T-cell (primary cell): Measurements from ENCODE around the gene PTRH1. TPM values are rescaled to one million over a fixed set of nuclear protein-coding genes. Genes with fewer than 3 reads are reported as not detected.

Experiments used
- ATAC-seq, 4 experiments: fragments of 200-7000 bp in 3 of 4; fragments of 150-1000 bp in 1 of 4; cut with Tn5 transposase; replicated peaks in 1 of 4; 1 replicate in 3 of 4; 2 replicates in 1 of 4; pipeline ENCODE4 v1.10.0; 2021; ENCODE audit warnings: moderate library complexity in 3 of 4, mild to moderate bottlenecking in 2 of 4, moderate number of reproducible peaks in 1 of 4
- CTCF ChIA-PET, 2 donors: fragments of 300-600 bp; sonication (Branson Sonifier 250); formaldehyde crosslinking; loops; one replicate each; lab custom pipeline; 2022; ENCODE audit warnings: antibody characterized with exemption in 2 of 2; lab: Charles Lee
- POLR2A ChIA-PET, 2 donors: fragments of 300-600 bp; sonication (Branson Sonifier 250); formaldehyde crosslinking; loops; one replicate each; lab custom pipeline; 2022; ENCODE audit warnings: antibody characterized with exemption in 2 of 2; lab: Charles Lee
- DNase-seq, 35 experiments: peaks; one replicate each; pipeline versions ENCODE4 v3.0.0 to v3.0.0-alpha.2; 2013 to 2023
- H3K27ac ChIP-seq: one replicate; pipeline ENCODE4 v1.5.1; 2013; ENCODE audit warnings: low read length
- H3K27me3 ChIP-seq, 2 experiments: replicated peaks in 1 of 2; 1 replicate in 1 of 2; 2 replicates in 1 of 2; pipeline versions ENCODE4 v1.6.1 to v1.7.0; 2013; ENCODE audit warnings: low read length in 1 of 2, mixed read lengths in 1 of 2; ENCODE audit not compliant: control insufficient read depth in 2 of 2, insufficient read depth in 2 of 2; ENCODE audit errors: extremely low read depth in 1 of 2
- H3K36me3 ChIP-seq, 2 donors: 1 replicate in 1 of 2; 2 replicates in 1 of 2; pipeline versions ENCODE4 v1.6.1 to v1.7.0; 2013; ENCODE audit warnings: low read length in 1 of 2; ENCODE audit not compliant: control insufficient read depth in 2 of 2, insufficient read depth in 1 of 2; ENCODE audit errors: extremely low read depth in 1 of 2
- H3K4me1 ChIP-seq, 2 experiments: 1 replicate in 1 of 2; 2 replicates in 1 of 2; pipeline versions ENCODE4 v1.6.1 to v1.7.0; 2013; ENCODE audit warnings: low read length in 2 of 2, mixed read lengths in 1 of 2; ENCODE audit not compliant: insufficient read depth in 2 of 2, control insufficient read depth in 1 of 2; ENCODE audit errors: extremely low read depth in 1 of 2
- H3K4me3 ChIP-seq, 2 donors: 1 replicate in 1 of 2; 2 replicates in 1 of 2; pipeline versions ENCODE4 v1.5.1 to v1.7.0; 2013; ENCODE audit warnings: mild to moderate bottlenecking in 2 of 2, low read length in 1 of 2, moderate library complexity in 1 of 2; ENCODE audit not compliant: control insufficient read depth in 1 of 2; ENCODE audit errors: extremely low read depth in 1 of 2
- H3K9me3 ChIP-seq: 2 replicates; pipeline ENCODE4 v1.7.0; 2013
- H3K27ac Mint-ChIP-seq, 2 donors: one replicate each; pipeline ENCODE4 v1.8.0; 2020 to 2021; ENCODE audit warnings: mild to moderate bottlenecking in 2 of 2, mixed read lengths in 2 of 2
- H3K27me3 Mint-ChIP-seq, 2 donors: one replicate each; pipeline ENCODE4 v1.8.0; 2021 to 2022; ENCODE audit warnings: mixed read lengths in 2 of 2
- H3K36me3 Mint-ChIP-seq: one replicate; pipeline ENCODE4 v1.8.0; 2021; ENCODE audit warnings: mixed read lengths
- H3K4me1 Mint-ChIP-seq, 3 donors: one replicate each; pipeline ENCODE4 v1.8.0; 2020 to 2022; ENCODE audit warnings: mixed read lengths in 3 of 3, mild to moderate bottlenecking in 1 of 3
- H3K4me3 Mint-ChIP-seq, 3 donors: one replicate each; pipeline ENCODE4 v1.8.0; 2020 to 2022; ENCODE audit warnings: mild to moderate bottlenecking in 3 of 3, mixed read lengths in 3 of 3, moderate library complexity in 3 of 3
- H3K9me3 Mint-ChIP-seq, 3 donors: one replicate each; pipeline ENCODE4 v1.8.0; 2020 to 2022; ENCODE audit warnings: mixed read lengths in 3 of 3
- WGBS: methylation state at CpG from one replicate; pipeline ENCODE4 v1.1.5; 2013; ENCODE audit warnings: missing lambda C conversion rate; ENCODE audit not compliant: insufficient coverage; 5-methylcytosine and 5-hydroxymethylcytosine counted together
- total RNA-seq, 35 experiments: library from RNA in 6 of 35; stranded (reverse) in 6 of 35; fragments of 120-200 nt in 1 of 35; gene quantifications; one replicate each; pipeline versions ENCODE4 v1.2.1 to v1.2.4 and lab custom pipeline; 2013 to 2026

Gene PTRH1
- total RNA-seq, 5 donors from 2014 or later (not counting 1 experiment from before 2014, with no cell fraction given), result 4.4 to 15.9 (median 12.9) TPM

DNA sequence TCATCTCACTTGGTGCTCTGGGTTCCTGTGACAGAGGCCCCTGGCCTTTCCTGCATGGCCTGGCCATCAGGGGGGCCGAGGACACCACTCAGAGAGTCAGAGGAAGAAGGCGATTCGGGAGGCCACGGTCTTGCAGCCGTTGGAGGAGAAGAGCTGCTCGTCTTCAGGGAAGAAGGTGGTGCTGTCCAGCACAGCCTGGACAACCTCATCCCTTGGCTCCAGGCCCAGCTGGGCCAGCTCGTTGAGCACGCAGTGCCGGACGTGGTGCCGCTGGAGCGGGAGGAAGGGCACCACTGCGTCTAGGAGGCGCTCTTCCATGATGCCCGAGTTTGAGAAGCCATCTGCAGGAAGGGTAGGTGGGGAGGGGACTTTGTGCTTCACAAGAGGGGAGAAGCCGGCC is 16.5 kb upstream of the PTRH1 start:
- peaks cover 10 to 12% of the 10 kb centered on the region in 2 donors for H3K36me3 ChIP-seq
- ChIA-PET CTCF (interaction anchor here in 1 of 2 donors (0.5 kb wide), 1 partner anchor 14 kb away, joined by 9 read pairs; no protein-coding TSS in a partner anchor), POLR2A (no interaction called here)
- Mint-ChIP-seq H3K4me1 (peaks cover 5 to 19% (median 17%) of the 10 kb centered on the region in 3 donors), H3K36me3 (peaks cover 6% of the 10 kb centered on the region), H3K27ac (no peak overlapping the region), H3K27me3 (no peaks in the 10 kb centered on the region), H3K4me3 (no peak overlapping the region), H3K9me3 (no peaks in the 10 kb centered on the region)
- DNase-seq (no peak), ATAC-seq (no peak)
- H3K27me3 ChIP-seq, result no peaks in the 10 kb centered on the region
- no peak overlapping the region for H3K27ac ChIP-seq
- WGBS, result 97% methylated on average over 15 of the region's 16 CpGs
- peaks cover 2 to 23% of the 10 kb centered on the region in 2 experiments for H3K4me1 ChIP-seq
- H3K9me3 ChIP-seq, result no peaks in the 10 kb centered on the region
- no peak overlapping the region for H3K4me3 ChIP-seq

DNA sequence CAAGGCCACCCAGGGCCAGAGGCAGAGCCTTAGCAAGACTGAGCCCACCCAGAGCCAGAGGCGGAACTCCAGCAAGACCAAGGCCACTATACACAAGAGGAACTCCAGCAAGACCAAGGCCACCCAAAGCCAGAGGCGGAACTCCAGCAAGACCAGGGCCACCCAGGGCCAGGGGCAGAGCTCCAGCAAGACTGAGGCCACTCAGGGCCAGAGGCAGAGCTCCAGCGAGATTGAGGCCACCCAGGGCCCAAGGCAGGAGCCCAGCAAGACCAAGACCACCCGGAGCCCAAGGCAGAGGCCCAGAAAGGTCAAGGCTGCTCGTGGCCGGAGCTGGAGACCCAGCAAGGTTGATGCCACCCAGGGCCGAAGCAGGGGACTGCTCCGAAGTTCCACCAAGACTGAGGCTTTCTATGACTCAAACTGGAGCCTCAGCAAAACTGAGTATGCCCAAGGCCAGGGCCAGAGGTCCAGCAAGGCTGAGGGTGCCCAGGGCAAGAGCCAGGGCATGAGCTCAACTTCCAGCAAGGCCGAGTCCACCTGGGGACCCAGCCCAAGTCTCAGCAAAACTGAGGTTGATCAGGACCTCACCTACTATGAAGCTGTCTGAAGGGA is 15.4 kb upstream of the PTRH1 start:
- Histone ChIP-seq H3K27me3 (no peaks in the 10 kb centered on the region), H3K4me3 (no peak overlapping the region), H3K36me3 (peaks cover 12% of the 10 kb centered on the region in 2 donors), H3K4me1 (peaks cover 2 to 19% of the 10 kb centered on the region in 2 experiments), H3K27ac (no peak overlapping the region), H3K9me3 (no peaks in the 10 kb centered on the region)
- WGBS, result 85% methylated on average over 9 of the region's 9 CpGs
- peaks cover 6% of the 10 kb centered on the region for H3K36me3 Mint-ChIP-seq
- no peaks in the 10 kb centered on the region for H3K27me3 Mint-ChIP-seq
- no peaks in the 10 kb centered on the region for H3K9me3 Mint-ChIP-seq
- H3K27ac Mint-ChIP-seq, result no peak overlapping the region
- H3K4me3 Mint-ChIP-seq, result no peak overlapping the region
- POLR2A ChIA-PET, result interaction anchor here in 1 of 2 donors (0.6 kb wide), 1 partner anchor 61 kb away, joined by 5 read pairs; no protein-coding TSS in a partner anchor
- DNase-seq (no peak), ATAC-seq (no peak)
- peaks cover 5 to 18% (median 17%) of the 10 kb centered on the region in 3 donors for H3K4me1 Mint-ChIP-seq
- CTCF ChIA-PET, result no interaction called here

DNA sequence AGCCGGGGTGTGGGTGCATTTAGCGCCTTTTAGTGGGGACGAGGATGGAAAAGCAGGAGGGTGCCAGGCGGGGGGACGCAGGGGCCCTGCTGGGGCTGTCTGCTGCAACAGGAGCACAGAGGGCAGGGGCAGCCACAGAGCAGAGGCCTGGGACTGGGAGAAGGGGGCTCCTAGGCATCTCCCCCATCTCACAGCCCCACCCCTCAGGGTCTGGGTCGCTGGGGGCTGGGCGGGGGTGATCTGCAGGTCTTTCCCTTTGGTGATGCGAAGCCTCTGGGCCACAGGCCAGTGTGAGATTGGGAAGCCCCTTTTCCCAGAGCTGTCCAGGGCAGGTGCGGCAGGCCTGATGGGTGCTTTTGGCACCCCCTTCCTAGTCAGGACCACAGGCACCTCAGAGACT is 14.8 kb upstream of the PTRH1 start:
- no peak overlapping the region for H3K27ac ChIP-seq
- no peak overlapping the region for H3K4me3 Mint-ChIP-seq
- no peak overlapping the region for H3K27ac Mint-ChIP-seq
- DNase-seq, result no peak
- peaks cover 12% of the 10 kb centered on the region in 2 donors for H3K36me3 ChIP-seq
- peaks cover 6% of the 10 kb centered on the region for H3K36me3 Mint-ChIP-seq
- H3K9me3 ChIP-seq, result no peaks in the 10 kb centered on the region
- ChIA-PET CTCF (no interaction called here), POLR2A (no interaction called here)
- 96% methylated on average over 6 of the region's 9 CpGs for WGBS
- no peaks in the 10 kb centered on the region for H3K27me3 Mint-ChIP-seq
- no peaks in the 10 kb centered on the region for H3K9me3 Mint-ChIP-seq
- peaks cover under 1 to 12% (median 12%) of the 10 kb centered on the region in 3 donors for H3K4me1 Mint-ChIP-seq
- H3K4me3 ChIP-seq, result no peak overlapping the region
- H3K27me3 ChIP-seq, result no peaks in the 10 kb centered on the region
- no peak for ATAC-seq
- peaks cover 0 to 13% of the 10 kb centered on the region in 2 experiments for H3K4me1 ChIP-seq

DNA sequence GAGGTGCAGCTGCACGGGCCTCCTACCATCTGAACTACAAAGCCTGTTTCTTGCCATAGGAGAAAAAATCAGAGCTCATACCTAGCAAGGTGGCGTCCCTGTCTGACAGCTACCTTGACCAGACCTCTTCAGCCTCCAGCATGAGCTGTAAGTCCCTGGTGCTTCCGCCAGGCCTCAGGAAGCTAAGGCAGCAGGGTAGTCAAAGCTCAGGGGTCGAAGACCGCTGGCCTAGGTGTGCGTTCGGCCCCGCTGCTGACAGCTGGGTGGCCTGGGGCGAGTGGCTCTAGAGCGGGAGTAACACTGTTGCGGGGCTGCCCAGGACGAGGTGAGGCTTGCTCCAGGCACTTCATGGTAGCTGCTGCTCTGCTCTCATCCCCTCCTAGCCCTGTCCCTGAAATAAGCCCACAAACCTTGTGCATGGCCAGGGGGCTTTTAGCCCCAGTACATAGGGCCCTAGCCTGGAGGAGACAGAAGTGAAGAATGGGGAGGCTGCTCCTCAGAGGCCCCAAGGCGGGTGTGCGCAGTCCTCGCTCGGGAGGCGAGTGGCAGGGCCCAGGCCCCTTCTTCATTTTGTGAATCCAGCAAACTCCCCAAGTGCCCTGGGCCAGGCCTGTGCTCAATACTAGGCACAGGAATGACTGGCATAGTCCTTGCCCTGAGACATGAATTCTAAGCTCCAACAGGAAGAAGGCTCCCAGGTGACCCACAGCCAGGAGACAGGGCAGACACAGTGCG is 14.2 kb upstream of the PTRH1 start:
- Histone ChIP-seq H3K27me3 (no peaks in the 10 kb centered on the region), H3K36me3 (peaks cover 12% of the 10 kb centered on the region in 2 donors), H3K4me3 (no peak overlapping the region), H3K4me1 (peaks cover 0 to 11% of the 10 kb centered on the region in 2 experiments), H3K27ac (no peak overlapping the region), H3K9me3 (no peaks in the 10 kb centered on the region)
- POLR2A ChIA-PET, result interaction anchor here in 1 of 2 donors (0.6 kb wide), 1 partner anchor 119 kb away, joined by 5 read pairs; no protein-coding TSS in a partner anchor
- ATAC-seq (no peak), DNase-seq (no peak)
- peaks cover 6% of the 10 kb centered on the region for H3K36me3 Mint-ChIP-seq
- H3K27me3 Mint-ChIP-seq, result no peaks in the 10 kb centered on the region
- H3K4me1 Mint-ChIP-seq, result peaks cover 0 to 11% (median 11%) of the 10 kb centered on the region in 3 donors
- no peaks in the 10 kb centered on the region for H3K9me3 Mint-ChIP-seq
- WGBS, result 94% methylated on average over 12 of the region's 18 CpGs
- CTCF ChIA-PET, result interaction anchor here in 1 of 2 donors (0.6 kb wide), 1 partner anchor 49 kb away, joined by 3 read pairs; the partner anchor contains the start of gene SH2D3C
- H3K4me3 Mint-ChIP-seq, result no peak overlapping the region
- H3K27ac Mint-ChIP-seq, result no peak overlapping the region

DNA sequence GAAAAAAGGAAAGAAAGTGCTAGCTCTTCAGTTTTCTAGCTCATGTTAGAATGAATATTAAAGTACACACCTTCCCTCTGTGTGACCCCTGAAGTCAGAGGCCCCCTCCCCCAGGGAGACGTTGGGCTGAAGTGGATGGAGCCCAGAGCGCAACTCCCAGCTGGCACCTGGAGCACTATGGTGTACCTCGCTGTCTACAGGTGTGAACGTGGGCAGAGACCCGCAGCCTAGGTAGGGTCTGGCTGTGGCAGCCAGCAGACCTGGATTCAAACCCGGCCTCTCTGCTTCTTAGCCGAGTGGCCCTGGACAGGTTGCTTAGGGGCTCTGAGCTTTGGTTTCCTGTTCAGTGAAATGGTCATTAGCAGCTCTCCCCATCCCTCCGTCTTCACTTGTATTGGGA is 13.3 kb upstream of the PTRH1 start:
- Histone ChIP-seq H3K27ac (no peak overlapping the region), H3K27me3 (no peaks in the 10 kb centered on the region), H3K4me3 (no peak overlapping the region), H3K36me3 (peaks cover 12% of the 10 kb centered on the region in 2 donors), H3K9me3 (no peaks in the 10 kb centered on the region), H3K4me1 (peaks cover 0 to 2% of the 10 kb centered on the region in 2 experiments)
- Mint-ChIP-seq H3K27ac (no peak overlapping the region), H3K4me3 (no peak overlapping the region), H3K9me3 (no peaks in the 10 kb centered on the region), H3K36me3 (peaks cover 6% of the 10 kb centered on the region), H3K4me1 (peaks cover 0 to 3% (median 3%) of the 10 kb centered on the region in 3 donors), H3K27me3 (no peaks in the 10 kb centered on the region)
- ChIA-PET POLR2A (interaction anchor here in 1 of 2 donors (0.6 kb wide), 2 partner anchors 120 to 151 kb away, joined by 5 read pairs; no protein-coding TSS in a partner anchor), CTCF (interaction anchor here in 1 of 2 donors (0.5 kb wide), 1 partner anchor 340 kb away, joined by 4 read pairs; no protein-coding TSS in a partner anchor)
- DNase-seq (no peak), ATAC-seq (no peak)
- 95% methylated on average over 4 of the region's 8 CpGs for WGBS

DNA sequence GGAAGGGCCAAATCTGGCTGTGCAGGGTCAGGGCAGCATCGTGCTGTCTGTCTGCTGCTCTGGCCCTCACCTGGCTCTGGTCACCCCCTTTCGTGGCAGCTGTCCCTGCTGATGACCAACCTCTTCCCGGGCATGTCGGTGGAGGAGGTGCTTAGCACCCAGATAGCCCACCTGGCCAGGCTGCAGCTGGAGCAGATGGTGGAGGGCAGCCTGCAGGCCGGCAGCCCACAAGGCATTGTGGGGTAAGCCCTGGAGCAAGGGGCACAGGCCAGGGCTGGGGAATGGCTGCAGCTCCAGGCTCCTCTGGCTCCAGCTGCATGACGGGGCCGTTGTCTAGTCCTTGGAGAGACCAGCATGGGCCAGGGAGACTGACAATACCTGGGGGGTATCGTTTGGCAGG is 11.4 kb upstream of the PTRH1 start:
- Mint-ChIP-seq H3K9me3 (no peaks in the 10 kb centered on the region), H3K27ac (no peak overlapping the region), H3K36me3 (peaks cover under 1% of the 10 kb centered on the region), H3K4me3 (no peak overlapping the region), H3K4me1 (peaks cover 0 to 6% (median 0%) of the 10 kb centered on the region in 3 donors), H3K27me3 (no peaks in the 10 kb centered on the region)
- no peak overlapping the region for H3K27ac ChIP-seq
- H3K36me3 ChIP-seq, result peaks cover 4 to 10% of the 10 kb centered on the region in 2 donors
- DNase-seq (no peak), ATAC-seq (no peak)
- ChIA-PET POLR2A (no interaction called here), CTCF (no interaction called here)
- H3K9me3 ChIP-seq, result no peaks in the 10 kb centered on the region
- peaks cover 0 to 13% of the 10 kb centered on the region in 2 experiments for H3K4me1 ChIP-seq
- H3K4me3 ChIP-seq, result no peak overlapping the region
- H3K27me3 ChIP-seq, result peaks cover 0 to 5% of the 10 kb centered on the region in 2 experiments
- 84% methylated on average over 8 of the region's 8 CpGs for WGBS
